CD1c-positive myeloid dendritic cell (primary cell): Measurements from ENCODE around the gene SRRM4.
"Not testable (repeated sequence)": the region's sequence is repeated elsewhere in the genome, so short reads cannot be mapped to it uniquely, and the experiment has no call there.

ENCODE experiments used
- DNase-seq: peaks from one replicate; pipeline ENCODE4 v3.0.0-alpha.2; 2016; ENCODE audit errors: extremely low spot score

The SRRM4 gene

GRCh38 chr12:119008691-119009221 lies 27.4 kb downstream of the SRRM4 start:
- no peak for DNase-seq

- no peak for DNase-seq
These were observed 29.9 kb downstream of the SRRM4 start for GRCh38 chr12:119011231-119011630.

GRCh38 chr12:119012179-119012578 lies 30.8 kb downstream of the SRRM4 start:
- DNase-seq = no peak

DNA sequence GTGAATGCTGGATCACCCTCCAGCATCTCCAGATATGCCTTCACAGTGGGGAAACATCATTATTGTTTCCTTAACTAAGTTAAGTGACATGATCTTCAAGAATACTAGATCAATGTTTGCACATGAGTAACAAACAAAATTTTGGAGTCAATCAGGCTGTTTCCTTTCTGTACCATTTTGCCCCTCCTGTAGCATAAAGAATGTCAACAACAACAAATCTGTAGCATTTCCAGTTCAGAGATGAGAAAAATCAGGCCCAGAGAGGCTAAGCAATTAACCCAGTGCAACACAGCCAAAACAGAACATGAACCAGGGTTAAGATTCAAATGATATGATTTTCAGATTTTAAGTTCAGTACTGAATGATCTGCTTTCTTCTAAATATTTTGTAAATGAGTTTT lies 31.7 kb downstream of the SRRM4 start:
- no peak for DNase-seq

DNA sequence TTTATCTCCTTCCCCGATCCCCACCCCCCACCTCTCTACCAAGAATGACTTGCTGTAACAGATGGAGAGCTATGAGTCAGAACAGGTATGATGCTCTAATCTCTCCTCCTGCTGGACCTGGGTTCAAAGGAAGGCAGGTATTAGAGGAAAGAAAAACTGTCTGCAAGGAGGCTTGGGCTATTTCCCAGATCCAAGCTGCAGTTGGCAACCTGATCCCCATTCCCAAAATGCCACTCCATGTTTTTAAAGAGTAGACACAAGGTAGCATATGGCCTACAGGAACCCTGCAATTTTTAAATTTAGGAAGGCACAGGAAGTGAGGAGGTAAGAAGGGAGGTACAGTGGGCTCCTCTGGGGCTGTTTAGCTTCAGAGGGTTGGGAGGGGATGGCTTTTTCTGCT lies 33.0 kb downstream of the SRRM4 start:
- DNase-seq = no peak

- DNase-seq = no peak
These were observed 35.4 kb downstream of the SRRM4 start for GRCh38 chr12:119016715-119017114.

GRCh38 chr12:119019166-119019565 lies 37.8 kb downstream of the SRRM4 start:
- no peak for DNase-seq

DNA sequence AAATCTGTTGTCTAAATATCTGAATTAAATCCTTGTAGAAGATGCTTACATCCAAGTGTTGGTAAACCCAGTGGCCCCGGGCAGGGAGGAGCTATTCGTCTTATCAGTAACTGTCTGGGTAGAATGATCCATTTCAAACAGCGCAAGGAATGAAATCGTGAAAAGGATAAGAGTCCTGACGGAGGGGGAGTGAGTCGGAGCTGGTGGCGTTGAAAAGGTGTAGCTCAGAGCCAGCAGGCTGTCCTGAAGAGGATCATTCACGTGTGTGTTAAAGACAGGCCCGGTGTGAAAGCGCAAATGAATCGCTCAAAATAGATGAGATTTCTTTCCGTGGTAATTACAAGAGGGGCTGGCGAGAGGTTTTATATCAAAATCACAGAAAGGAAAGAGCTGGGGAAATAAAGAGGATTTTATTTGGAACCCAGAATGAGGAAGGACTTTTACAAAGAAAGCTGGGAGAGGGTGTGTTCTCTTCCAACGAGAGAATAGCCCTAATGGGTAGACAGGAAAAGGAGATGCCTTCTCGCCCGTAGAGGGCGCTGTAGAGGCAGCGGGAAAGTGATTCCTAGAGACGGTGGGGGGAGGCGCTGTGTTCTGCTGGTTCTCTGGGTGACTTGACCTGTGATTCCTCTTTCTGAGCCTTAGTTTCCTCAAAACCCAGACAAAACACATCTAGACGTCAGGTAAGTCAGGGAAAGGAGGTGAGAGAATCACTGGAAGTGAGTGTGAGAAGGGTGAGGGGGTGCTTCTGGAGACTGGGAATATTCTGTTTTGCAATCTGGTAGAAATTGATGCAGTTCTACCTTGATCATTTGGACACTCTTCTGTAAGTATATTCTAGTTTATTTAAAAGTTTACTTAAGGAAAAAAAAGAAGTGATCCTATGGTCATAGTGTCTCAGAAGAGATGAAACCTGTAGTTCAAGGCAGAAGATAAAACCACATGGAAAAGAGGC lies 39.3 kb downstream of the SRRM4 start:
- peak; percentile 6 for DNase-seq

DNA sequence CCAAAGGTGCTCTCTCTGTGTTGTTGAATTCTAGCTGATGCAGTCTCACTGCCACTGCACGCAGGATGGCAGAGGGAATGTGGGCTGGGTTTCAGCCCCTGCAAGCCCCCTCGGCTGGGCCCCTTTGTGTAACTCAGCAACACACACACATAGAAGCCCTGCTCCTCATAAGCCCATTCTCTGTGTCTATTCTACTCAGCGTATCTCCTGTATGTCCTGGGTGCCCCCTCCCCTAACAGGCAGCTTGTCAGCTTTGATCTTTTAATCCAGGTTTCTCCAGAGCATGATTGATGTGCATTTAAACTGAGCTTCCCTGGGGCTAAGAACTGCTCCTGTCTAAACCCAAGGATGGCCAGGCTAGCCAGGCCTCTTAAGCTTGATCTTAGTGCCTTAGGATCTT lies 43.0 kb downstream of the SRRM4 start:
- DNase-seq = no peak

DNA sequence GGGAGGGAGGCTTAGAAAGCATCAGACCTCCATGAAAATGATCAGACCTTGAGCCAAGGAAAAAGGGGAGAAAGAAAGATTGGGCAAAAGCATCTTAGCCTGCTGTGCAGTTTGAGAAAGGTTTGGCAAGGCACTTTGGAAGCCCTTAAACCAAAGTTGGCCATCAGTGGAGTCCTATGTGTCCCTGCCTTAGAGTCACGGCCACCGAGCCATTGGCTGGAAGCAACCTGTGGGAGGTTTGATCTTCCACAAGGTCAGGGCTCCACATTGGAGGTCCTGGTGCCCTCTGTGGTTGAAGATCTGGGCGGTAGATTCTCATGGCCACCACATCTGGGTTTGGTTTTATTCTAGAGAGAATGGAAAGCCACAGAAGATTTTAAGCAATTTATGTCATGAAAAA lies 44.4 kb downstream of the SRRM4 start:
- no peak for DNase-seq

DNA sequence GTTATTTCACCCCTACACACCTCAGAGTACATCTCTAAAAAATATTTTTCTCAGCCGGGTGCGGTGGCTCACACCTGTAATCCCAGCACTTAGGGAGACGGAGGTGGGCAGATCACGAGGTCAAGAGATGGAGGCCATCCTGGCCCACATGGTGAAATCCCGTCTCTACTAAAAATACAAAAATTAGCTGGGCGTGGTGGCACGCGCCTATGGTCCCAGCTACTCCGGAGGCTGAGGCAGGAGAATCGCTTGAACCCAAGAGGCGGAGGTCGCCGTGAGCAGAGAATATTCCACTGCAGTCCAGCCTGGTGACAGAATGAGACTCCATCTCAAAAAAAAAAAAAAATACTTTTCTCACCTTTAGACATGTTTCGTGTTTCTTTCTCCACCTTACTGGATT lies 52.0 kb downstream of the SRRM4 start:
- DNase-seq = not testable (repeated sequence)

DNA sequence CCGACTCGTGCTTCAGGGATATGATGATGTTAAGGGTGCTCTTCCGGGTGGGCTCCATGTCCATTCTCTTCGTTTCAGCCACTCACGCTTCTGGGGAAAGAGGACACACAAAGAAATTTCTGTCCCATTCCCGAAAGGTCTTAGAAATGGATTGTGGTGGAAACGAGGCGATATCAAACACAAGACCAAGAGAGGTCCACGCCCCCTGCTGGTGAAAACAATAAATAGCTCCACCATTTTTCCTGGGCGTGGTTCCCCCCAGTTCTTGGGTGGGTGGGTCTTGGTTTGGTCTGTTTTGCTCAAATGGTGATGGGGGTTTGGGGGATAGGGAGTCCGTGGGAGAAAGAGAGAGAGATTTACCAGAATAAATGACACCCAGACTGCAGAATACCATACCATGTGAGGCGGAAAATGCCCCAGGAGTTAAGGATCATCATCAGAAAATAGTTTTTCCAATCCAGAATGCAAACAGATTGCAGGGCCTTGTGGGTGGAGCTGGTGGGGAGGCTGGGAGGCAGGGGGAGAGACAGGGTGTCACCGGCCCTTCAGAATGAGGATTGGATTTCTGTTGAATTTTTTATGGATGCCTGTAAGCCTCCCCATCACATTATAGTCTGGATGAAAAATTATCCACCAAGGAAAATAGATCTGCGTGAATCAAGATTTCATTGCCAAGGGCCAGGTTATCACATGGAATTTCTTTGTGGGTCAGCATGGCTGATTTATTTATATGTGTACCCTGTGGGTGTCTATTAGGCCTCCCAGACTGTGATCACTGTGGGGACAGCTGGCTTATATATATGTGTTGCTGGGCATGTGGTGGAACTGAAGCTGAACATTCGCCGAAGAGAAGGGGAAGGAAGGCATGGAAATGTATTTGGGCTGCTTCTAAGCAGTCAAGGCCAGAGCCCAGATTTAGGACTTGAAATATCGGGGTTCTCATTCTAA lies 55.8 kb downstream of the SRRM4 start:
- peak; percentile 42 for DNase-seq

DNA sequence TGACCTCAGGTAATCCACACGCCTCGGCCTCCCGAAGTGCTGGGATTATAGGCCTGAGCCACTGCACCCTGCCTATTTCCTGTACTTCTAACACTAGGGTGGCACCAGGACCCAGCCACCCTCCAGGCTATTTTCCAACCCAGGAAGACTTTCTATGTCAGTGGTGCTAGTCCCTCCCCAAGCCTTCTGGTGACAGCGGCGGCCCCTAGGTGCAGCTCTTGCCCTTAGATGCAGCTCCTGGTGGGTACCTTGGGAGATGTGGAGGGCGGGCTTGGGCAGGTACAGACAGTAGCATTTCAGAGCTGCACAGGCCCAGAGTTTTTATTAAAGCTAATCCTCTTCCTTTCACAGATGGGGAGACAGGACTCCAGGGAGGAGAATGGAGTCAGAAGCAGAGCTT lies 62.8 kb downstream of the SRRM4 start:
- DNase-seq = no peak

GRCh38 chr12:119047641-119048040 lies 66.3 kb downstream of the SRRM4 start:
- DNase-seq = no peak

- no peak for DNase-seq
These were observed 69.3 kb downstream of the SRRM4 start for GRCh38 chr12:119050663-119051062.

GRCh38 chr12:119051474-119051873 lies 70.1 kb downstream of the SRRM4 start:
- no peak for DNase-seq

GRCh38 chr12:119052001-119052400 lies 70.7 kb downstream of the SRRM4 start:
- no peak for DNase-seq

DNA sequence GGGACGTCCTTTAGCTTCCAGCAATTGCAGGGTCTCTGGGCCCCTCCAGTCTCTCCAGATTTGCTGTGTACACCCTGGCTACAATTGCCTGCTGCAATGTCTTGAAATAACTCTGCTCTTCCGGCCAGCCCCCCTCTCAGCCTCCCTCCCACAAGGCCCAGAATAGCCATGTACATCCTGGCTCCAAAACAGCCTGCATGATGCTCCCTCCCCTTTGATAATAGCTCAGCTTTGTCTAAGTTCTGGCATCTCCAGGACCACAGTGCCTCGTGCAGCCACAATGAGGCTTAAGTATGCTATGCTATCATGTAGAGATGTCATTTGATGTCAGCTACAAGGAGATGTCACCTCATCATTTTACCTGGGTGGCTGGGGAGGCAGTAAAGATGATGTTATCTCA lies 74.6 kb downstream of the SRRM4 start:
- DNase-seq = no peak

GRCh38 chr12:119060847-119061796 lies 79.8 kb downstream of the SRRM4 start:
- peak; percentile 34 for DNase-seq

DNA sequence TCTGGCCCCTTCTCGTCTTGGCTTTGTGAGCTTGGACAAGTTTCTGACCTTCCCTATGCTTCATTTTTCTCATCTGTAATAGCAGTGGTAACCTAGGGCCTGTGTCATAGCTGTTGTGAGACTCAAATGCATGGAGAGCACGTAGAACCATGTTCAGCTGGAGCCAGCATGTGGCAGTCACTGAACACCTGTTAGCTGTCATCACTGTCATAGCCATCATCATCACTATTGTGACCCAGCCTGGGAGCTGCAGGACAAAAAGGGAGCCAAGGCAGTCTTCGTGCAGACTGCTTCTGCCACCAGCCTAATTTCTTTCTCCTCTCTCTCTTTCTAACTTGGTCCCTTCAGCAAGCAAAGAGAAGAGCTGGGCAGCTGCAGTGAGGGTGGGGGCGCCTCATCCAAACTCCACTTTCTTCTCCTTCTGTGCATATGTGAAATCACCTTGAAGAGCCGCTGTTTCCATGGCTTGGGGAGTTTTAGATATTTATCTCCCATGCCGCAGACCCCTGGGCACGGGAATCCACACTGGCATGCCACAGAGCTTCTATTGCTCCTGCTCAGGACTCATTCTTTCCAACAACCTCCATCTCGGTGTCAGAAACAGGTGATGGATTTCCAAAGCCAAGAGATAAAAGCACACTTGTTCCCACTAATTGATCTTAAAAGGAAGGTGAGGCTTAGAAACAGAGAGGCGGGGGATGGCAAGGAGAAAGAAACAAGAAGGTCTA lies 87.0 kb downstream of the SRRM4 start:
- DNase-seq = no peak
